Activated naive CD8-positive, alpha-beta T cell treated with anti-CD3 and anti-CD28 coated beads, Interleukin-2, amount 10 ng/mL, durations not matched to agents 7 days and 5 days (primary cell): ENCODE data around the gene FOXP4. TPM values are rescaled to one million over a fixed set of nuclear protein-coding genes. Genes with fewer than 3 reads are reported as not detected.

Experiments used
- ATAC-seq: fragments of 150-1000 bp; cut with Tn5 transposase; one replicate; pipeline ENCODE4 v1.10.0; 2021; ENCODE audit warnings: low read depth, moderate library complexity
- POLR2A ChIA-PET: fragments of 350-600 bp; sonication (Branson Sonifier 250); formaldehyde crosslinking; loops from one replicate; lab custom pipeline; 2021; ENCODE audit warnings: antibody characterized with exemption; lab: Charles Lee
- DNase-seq: peaks from one replicate; pipeline ENCODE4 v3.0.0; 2021
- H3K27ac Mint-ChIP-seq: one replicate; pipeline ENCODE4 v1.8.0; 2022; ENCODE audit warnings: mild to moderate bottlenecking, mixed read lengths
- H3K27me3 Mint-ChIP-seq: one replicate; pipeline ENCODE4 v1.8.0; 2022; ENCODE audit warnings: mild to moderate bottlenecking, moderate library complexity, mixed read lengths
- H3K36me3 Mint-ChIP-seq: one replicate; pipeline ENCODE4 v1.8.0; 2021; ENCODE audit warnings: mild to moderate bottlenecking, mixed read lengths
- H3K4me1 Mint-ChIP-seq: one replicate; pipeline ENCODE4 v1.8.0; 2021; ENCODE audit warnings: mixed read lengths
- H3K4me3 Mint-ChIP-seq: one replicate; pipeline ENCODE4 v1.8.0; 2022; ENCODE audit warnings: mild to moderate bottlenecking, moderate library complexity, mixed read lengths
- H3K9me3 Mint-ChIP-seq: one replicate; pipeline ENCODE4 v1.8.0; 2021; ENCODE audit warnings: mixed read lengths
- total RNA-seq, 2 experiments: library from RNA; stranded (reverse); gene quantifications; one replicate each; pipeline ENCODE4 v1.2.3, GENCODE V29; 2021

FOXP4 gene
- total RNA-seq, 2 experiments from 2014 or later = 7.5 to 8.8 TPM

DNA sequence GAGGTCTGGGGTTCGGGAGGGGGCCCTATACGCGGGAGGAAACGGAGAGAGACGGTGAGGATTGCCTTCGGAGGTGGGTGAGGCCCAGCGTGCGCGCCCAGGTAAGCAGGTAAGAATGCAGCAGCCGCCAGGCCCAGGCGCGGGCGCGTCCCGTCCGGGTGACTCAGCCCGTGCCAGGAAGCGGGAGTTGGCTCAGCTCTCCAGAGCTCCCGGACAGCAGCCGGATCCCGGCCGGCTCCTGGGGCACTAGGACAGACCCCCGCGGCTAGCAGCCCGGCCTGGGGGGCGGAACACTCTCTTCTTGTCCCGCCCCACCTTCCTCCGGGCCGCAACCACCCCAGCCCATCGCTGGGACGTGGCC is 90.6 kb downstream of the FOXP4 start:
- Mint-ChIP-seq H3K36me3 (no peaks in the 10 kb centered on the region), H3K27ac (no peak overlapping the region), H3K9me3 (no peaks in the 10 kb centered on the region), H3K4me1 (peaks cover 4% of the 10 kb centered on the region), H3K4me3 (no peak overlapping the region), H3K27me3 (peaks cover 63% of the 10 kb centered on the region)
- POLR2A ChIA-PET = no interaction called here
- ATAC-seq (no peak), DNase-seq (no peak)

DNA sequence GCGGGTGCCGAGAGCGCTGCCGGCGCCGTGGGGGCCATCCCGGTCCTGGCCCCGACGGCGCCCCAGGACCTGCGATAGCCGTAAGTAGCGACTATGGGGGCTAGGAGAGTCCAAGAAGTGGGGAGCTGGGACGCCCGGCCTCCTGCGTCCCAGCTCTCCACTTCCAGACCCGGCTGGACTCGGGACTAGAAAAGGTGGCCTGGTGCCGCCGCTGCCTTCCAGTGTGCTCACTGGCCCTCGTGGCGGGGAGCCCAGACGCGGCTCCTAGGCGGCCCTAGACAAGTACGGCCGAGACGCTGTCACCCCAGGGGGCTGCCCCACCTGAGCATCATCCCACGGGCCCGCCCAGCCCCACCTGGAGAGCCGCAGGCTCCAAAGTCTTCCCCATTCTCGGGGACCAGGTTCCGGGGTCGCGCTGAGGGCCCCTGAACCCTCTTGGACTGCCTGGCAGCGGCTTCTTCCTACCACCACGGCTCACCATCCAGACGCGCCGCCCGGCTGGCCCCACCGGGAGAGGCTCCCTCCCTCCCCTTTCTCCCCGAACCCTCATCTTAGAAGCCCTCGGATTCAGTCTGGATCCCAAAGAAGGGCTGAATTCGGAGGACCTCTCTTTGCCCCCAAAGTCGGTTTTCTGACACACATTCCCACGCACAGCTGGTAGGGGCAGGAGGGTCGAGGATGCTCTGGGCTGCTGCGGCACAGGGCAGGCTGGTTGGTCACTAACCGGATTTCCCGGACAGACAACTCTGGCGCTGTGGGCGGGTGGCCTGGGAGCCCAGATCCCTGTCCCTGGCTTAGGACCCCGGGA is 91.2 kb downstream of the FOXP4 start:
- H3K36me3 Mint-ChIP-seq = no peaks in the 10 kb centered on the region
- H3K9me3 Mint-ChIP-seq = no peaks in the 10 kb centered on the region
- peaks cover 4% of the 10 kb centered on the region for H3K4me1 Mint-ChIP-seq
- no peak overlapping the region for H3K27ac Mint-ChIP-seq
- peaks cover 65% of the 10 kb centered on the region for H3K27me3 Mint-ChIP-seq
- POLR2A ChIA-PET = no interaction called here
- peak overlapping the region; percentile 54 for H3K4me3 Mint-ChIP-seq
- ATAC-seq = no peak
- DNase-seq = no peak

DNA sequence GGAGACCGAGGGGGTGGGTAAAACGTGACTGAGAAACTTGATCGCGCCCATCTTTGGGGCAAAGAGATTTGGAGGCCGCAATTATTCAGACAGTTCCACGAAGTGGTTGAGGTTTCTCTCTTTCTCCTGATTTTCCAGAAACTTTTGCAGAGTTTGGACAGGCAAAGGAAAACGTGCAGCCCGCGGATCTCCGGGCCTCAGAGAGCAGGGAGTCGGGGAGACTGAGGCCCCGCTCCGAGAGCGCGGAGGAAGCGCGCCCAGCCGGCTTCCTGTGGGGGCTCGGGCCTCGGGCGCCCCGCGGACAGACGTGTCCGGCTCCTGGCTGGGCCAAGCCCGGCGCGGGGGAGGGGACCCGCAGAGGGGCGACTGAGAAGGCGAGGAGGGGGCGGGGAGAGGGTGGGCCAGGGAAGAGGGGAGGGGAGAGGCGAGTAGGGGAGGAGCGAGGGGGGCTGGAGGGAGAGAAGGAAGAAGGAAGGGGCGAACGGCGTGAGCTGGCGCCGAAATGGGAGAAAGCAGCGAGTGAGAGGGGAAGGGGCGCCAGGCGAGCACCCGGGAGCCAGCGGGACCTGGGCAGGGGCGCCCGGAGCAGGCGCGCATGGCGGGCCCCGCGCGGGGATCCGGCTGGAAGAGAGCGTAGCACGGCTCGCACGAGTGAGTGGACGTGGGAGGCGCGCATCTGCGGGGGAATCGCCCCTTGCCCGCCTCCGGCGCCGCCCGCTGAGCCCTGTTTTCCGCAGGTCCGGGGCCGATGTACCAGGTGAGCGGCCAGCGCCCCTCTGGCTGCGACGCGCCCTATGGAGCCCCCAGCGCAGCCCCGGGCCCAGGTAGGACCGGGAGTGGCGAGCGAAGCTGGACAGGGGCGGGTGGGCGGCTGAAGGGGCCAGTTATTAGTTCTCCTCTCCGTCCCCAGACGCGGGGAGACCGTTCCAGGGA is 92.1 kb downstream of the FOXP4 start, which contains the start of gene MDFI:
Gene MDFI, plus strand, starts transcription at position 467 of the 933 bp plus-strand sequence. Its CDS starts 282 bp downstream, at position 749.
- H3K27ac Mint-ChIP-seq = no peak within 1 kb of the TSS
- H3K36me3 Mint-ChIP-seq = no peaks in the 10 kb centered on the region
- peak within 1 kb of the TSS; percentile 54 for H3K4me3 Mint-ChIP-seq
- H3K4me1 Mint-ChIP-seq = peaks cover 7% of the 10 kb centered on the region
- peaks cover 68% of the 10 kb centered on the region for H3K27me3 Mint-ChIP-seq
- POLR2A ChIA-PET = no interaction called here
- no peak for ATAC-seq
- no peak for DNase-seq
- no peaks in the 10 kb centered on the region for H3K9me3 Mint-ChIP-seq

DNA sequence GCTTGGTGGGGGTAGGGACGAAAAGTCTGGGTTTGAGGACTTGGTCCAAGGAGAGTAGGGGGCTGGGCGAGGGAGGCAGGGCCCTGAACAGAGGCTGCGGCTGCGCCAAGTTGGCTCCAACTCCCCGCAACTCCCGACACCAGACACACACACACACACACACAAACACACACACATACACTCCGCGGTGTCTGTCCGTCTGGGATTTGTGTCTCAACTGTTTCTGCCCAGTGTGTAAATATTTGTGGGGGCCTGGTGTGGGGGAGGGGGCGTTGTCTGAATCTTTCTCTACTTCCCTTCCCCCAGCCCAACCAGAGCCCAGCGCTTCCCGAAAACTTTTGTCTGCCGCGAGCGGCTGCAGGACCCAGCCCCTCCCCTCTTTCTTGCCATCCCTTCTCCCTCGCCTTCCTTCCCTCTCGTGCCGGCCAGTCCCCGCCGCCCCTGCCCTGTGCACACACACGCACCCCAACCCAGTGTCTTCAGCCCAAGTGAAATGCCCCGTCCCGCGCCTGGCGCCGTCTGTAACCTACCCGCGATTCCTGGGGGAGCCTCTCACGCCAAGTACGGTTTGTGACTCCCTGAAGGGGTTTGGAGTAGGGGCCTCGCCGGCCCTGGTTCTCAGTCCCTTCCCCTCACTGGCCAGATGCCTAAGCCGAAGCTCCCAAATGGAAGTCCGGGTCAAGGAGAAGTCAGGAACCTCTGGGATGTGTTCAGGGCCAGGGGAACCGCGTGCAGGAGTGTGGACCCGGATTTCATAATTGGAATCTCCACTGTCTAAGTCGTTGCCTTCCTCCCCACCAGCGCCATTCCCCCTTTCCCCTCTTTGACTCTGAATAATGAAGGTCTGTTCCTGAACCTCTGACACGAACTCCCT is 93.0 kb downstream of the FOXP4 start:
- Mint-ChIP-seq H3K27ac (no peak overlapping the region), H3K36me3 (no peaks in the 10 kb centered on the region), H3K4me1 (peaks cover 9% of the 10 kb centered on the region), H3K4me3 (no peak overlapping the region), H3K27me3 (peaks cover 69% of the 10 kb centered on the region), H3K9me3 (no peaks in the 10 kb centered on the region)
- DNase-seq = no peak
- POLR2A ChIA-PET = no interaction called here
- no peak for ATAC-seq

- DNase-seq = no peak
- Mint-ChIP-seq H3K9me3 (no peaks in the 10 kb centered on the region), H3K4me1 (peaks cover 9% of the 10 kb centered on the region), H3K4me3 (no peak overlapping the region), H3K36me3 (no peaks in the 10 kb centered on the region), H3K27me3 (peaks cover 65% of the 10 kb centered on the region), H3K27ac (no peak overlapping the region)
- POLR2A ChIA-PET = no interaction called here
- no peak for ATAC-seq
Measured at GRCh38 chr6:41639809-41640371, 93.7 kb downstream of the FOXP4 start.

DNA sequence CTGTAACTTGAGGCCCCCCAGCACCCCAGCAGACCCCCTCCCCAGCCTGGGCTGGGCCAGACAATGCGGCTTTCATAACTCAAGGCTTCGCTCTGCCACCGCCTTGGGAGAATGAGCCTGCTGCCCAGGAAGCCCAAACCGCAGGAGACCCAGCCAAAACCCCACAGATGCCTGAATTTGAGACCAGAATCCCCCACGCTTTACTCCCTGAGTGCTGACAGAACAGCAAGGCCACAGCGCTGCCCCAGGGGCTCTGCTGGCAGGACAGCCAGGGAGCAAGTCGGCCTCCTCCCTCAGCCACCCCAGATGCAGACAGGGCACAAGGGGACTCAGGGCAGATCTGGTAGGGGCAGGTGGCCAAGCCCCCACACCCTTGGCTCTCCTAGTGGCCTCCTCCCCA is 94.2 kb downstream of the FOXP4 start:
- Mint-ChIP-seq H3K27me3 (peaks cover 62% of the 10 kb centered on the region), H3K4me3 (no peak overlapping the region), H3K36me3 (no peaks in the 10 kb centered on the region), H3K4me1 (peaks cover 9% of the 10 kb centered on the region), H3K9me3 (no peaks in the 10 kb centered on the region), H3K27ac (no peak overlapping the region)
- no peak for ATAC-seq
- DNase-seq = no peak
- POLR2A ChIA-PET = no interaction called here

DNA sequence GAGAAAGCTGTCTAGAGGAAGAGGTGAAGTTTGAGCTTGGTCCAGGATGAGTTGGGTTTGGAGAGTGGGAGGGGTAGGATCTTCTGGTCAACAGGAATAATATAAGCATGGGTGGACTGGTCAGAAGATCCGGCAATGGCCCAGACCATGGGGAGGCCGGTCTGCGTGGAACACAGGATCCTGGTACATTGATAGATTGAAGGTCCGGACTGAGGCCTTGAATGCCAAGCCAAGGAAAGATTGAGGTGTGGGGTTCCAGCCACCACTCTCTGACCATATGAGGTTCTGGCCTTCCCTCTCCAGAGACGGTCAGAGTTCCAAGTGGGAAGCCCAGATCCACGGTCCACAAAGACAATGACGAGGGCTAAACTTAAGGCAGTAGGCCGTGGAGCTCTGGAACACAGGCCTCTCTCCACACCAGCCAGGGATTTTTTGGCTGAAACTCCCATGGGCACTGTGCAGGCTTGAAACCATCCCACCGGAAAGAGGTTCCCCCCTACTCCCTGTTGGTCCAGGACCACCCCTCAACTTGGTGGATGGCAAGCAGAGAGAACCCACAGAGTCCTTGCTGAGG is 95.3 kb downstream of the FOXP4 start:
- no peak for ATAC-seq
- no peak overlapping the region for H3K27ac Mint-ChIP-seq
- no peaks in the 10 kb centered on the region for H3K9me3 Mint-ChIP-seq
- DNase-seq = no peak
- H3K27me3 Mint-ChIP-seq = peaks cover 52% of the 10 kb centered on the region
- H3K36me3 Mint-ChIP-seq = no peaks in the 10 kb centered on the region
- POLR2A ChIA-PET = interaction anchor here (0.6 kb wide), 1 partner anchor 578 kb away, joined by 3 read pairs; no protein-coding TSS in a partner anchor
- H3K4me3 Mint-ChIP-seq = no peak overlapping the region
- peaks cover 9% of the 10 kb centered on the region for H3K4me1 Mint-ChIP-seq

GRCh38 chr6:41642090-41642959 is 96.1 kb downstream of the FOXP4 start:
- Mint-ChIP-seq H3K27ac (no peak overlapping the region), H3K27me3 (peaks cover 49% of the 10 kb centered on the region), H3K36me3 (no peaks in the 10 kb centered on the region), H3K9me3 (no peaks in the 10 kb centered on the region), H3K4me3 (no peak overlapping the region), H3K4me1 (peaks cover 9% of the 10 kb centered on the region)
- DNase-seq = no peak
- POLR2A ChIA-PET = interaction anchor here (0.6 kb wide), 1 partner anchor 577 kb away, joined by 3 read pairs; no protein-coding TSS in a partner anchor
- no peak for ATAC-seq

DNA sequence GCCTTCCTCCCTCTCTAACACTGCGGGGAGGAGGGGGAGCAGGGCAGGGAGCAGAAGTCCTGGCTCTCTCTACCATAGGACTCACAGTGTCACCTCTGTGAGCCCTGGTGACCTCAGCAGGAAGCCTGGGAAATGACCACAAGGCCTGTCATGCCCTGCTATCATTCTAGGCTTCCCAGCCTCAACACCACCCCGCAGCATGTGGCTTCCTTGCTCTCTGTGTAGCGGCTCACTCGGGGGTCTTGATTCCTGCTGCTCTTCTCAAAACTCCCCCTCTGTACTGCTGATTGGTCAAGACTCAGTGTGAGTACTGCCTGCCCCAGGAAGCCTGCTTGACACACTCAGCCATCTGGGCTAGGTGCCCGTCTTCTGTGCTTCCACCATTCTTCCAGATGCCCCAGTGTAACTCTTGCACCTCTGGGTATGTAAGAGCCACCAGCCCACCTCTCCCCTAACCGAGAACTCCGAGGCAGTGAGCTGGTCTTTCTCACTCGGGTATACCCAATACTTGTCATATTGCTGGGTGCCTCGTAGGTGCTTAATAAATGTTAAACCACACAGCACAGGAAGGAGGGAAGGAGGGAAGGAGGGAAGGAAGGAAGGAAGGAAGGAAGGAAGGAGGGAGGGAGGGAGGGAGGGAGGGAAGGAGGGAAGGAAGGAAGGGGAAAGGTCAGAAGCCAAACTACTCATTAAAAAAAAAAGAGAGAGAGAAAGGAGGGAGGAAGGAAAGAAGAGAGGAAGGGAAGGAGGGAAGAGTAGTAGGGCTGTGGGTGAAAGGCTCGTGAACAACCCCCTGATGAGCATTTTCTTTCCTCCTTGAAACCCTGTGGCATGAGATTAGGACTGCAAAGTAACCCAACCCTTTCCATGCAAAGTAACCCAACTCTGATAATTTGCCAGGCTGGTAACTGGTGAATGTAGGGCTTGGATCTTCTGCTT is 97.0 kb downstream of the FOXP4 start:
- no peak for ATAC-seq
- no peak for DNase-seq
- Mint-ChIP-seq H3K36me3 (no peaks in the 10 kb centered on the region), H3K4me1 (peaks cover 6% of the 10 kb centered on the region), H3K27me3 (peaks cover 42% of the 10 kb centered on the region), H3K9me3 (no peaks in the 10 kb centered on the region), H3K4me3 (no peak overlapping the region), H3K27ac (no peak overlapping the region)
- POLR2A ChIA-PET = no interaction called here

- Mint-ChIP-seq H3K4me1 (peaks cover 6% of the 10 kb centered on the region), H3K9me3 (no peaks in the 10 kb centered on the region), H3K27me3 (peaks cover 36% of the 10 kb centered on the region), H3K36me3 (no peaks in the 10 kb centered on the region), H3K27ac (no peak overlapping the region), H3K4me3 (no peak overlapping the region)
- DNase-seq (no peak), ATAC-seq (no peak)
- POLR2A ChIA-PET = no interaction called here
Measured at GRCh38 chr6:41643899-41644269, 97.7 kb downstream of the FOXP4 start.

DNA sequence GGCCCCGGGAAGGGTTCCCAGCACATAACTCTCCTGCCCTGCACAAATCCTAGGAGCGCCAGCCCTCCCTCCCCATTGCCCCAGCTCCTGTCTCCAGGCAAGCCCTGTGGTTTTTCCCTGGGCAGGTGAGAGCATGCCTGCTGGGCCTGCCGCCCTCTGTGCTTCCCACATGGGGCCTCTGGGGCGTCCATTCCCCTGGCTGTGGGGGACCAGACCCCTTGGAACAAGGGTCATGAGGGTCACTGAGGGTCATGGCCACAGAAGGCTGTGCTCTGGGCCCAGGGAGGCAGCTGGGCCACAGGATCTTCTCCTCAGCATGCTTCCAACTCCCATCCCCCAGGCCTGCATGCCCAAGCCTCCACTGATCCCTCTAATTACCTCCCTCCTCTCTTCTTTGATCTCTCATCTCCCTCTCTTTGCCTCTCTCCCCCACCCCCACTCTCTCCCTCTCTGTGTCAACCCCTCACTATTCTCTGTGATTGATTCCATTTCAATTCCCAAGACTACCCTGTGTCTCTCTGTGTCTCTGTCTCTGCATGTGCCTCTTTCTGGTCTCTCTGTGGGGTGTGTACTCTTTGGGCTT is 98.2 kb downstream of the FOXP4 start:
- POLR2A ChIA-PET = no interaction called here
- H3K27me3 Mint-ChIP-seq = peaks cover 31% of the 10 kb centered on the region
- H3K4me3 Mint-ChIP-seq = no peak overlapping the region
- no peaks in the 10 kb centered on the region for H3K36me3 Mint-ChIP-seq
- DNase-seq = no peak
- no peak for ATAC-seq
- peaks cover 6% of the 10 kb centered on the region for H3K4me1 Mint-ChIP-seq
- H3K27ac Mint-ChIP-seq = no peak overlapping the region
- H3K9me3 Mint-ChIP-seq = no peaks in the 10 kb centered on the region
